ENCODE measurements around the gene CRYBG3.

The CRYBG3 gene

DNA sequence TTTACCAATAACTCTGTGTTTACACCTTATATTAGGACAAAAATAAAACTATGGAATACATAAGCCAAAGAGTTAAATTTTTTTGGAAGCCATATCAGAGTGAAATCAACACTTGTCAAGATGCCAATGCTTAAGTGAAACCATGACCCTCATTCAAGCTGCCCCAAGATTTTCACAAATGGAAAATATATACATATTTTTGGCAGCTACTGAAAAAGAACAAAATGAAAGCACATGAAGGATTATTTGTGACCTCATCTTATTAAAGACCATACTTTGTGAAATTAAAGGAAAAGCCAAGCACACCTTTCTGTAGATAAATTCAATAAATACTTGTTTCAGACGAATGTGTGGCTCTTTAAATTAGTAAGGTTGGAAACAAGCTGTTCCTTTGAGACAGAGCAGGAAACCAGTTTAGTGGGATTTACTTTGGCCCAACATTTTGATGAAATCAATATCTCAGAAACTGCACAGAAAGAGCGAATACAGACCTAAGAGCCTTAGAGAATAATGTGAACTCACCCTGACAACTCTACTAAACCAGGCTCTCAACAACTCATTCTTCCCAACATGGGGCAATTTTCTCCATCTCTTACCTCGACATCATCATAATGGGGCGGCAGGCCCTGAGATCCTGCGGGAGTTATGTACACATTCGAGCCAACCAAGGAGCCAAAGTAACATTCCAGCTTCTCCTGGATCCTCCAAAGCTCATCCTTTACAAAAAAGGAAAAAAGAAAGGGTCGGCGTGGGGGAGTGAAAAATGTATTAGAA is 139.4 kb downstream of the CRYBG3 start:
- H3K4me3 ChIP-seq (ENCODE audit: low read depth, low read length) = no peak overlapping the region
- no peak for DNase-seq (ENCODE audit: low read depth)
- TF ChIP-seq, protein P1, sequence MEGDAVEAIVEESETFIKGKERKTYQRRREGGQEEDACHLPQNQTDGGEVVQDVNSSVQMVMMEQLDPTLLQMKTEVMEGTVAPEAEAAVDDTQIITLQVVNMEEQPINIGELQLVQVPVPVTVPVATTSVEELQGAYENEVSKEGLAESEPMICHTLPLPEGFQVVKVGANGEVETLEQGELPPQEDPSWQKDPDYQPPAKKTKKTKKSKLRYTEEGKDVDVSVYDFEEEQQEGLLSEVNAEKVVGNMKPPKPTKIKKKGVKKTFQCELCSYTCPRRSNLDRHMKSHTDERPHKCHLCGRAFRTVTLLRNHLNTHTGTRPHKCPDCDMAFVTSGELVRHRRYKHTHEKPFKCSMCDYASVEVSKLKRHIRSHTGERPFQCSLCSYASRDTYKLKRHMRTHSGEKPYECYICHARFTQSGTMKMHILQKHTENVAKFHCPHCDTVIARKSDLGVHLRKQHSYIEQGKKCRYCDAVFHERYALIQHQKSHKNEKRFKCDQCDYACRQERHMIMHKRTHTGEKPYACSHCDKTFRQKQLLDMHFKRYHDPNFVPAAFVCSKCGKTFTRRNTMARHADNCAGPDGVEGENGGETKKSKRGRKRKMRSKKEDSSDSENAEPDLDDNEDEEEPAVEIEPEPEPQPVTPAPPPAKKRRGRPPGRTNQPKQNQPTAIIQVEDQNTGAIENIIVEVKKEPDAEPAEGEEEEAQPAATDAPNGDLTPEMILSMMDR (IDR thresholded peaks at IDR 0.05; ENCODE audit: low read depth, low read length) = no peak
- TF ChIP-seq POLR2A (IDR thresholded peaks at IDR 0.05; ENCODE audit: extremely low read depth, insufficient read length) (no peak), MYC (IDR thresholded peaks at IDR 0.05; ENCODE audit: low read depth, low read length) (no peak)
- TF ChIP-seq, protein P2, sequence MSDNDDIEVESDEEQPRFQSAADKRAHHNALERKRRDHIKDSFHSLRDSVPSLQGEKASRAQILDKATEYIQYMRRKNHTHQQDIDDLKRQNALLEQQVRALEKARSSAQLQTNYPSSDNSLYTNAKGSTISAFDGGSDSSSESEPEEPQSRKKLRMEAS (IDR thresholded peaks at IDR 0.05; ENCODE audit: low read depth, low read length) = no peak

DNA sequence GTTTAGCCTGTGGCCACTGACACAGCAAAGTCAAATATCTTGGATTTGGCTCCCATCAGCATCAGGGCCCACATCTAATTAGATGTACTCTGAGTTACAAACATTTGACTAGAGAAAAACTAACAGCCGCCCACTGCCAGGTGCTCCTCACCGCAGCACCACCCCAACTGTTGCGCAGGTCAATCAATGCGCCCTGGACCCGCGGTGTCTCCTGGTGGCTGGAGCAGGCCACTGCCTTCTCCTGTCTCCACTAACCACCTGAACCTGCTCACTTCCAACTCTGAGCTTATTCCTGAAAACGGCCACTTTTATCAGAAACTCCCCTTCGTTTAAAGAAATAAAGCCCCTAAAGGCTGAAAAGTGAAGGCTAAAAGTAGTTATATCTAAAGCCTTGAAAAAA is 146.2 kb downstream of the CRYBG3 start:
- TF ChIP-seq MYC (IDR thresholded peaks at IDR 0.05; ENCODE audit: low read depth, low read length) (no peak), POLR2A (IDR thresholded peaks at IDR 0.05; ENCODE audit: extremely low read depth, insufficient read length) (no peak)
- TF ChIP-seq, protein P1 (IDR thresholded peaks at IDR 0.05; ENCODE audit: low read depth, low read length) = no peak
- TF ChIP-seq, protein P2 (IDR thresholded peaks at IDR 0.05; ENCODE audit: low read depth, low read length) = no peak
- no peak overlapping the region for H3K4me3 ChIP-seq (ENCODE audit: low read depth, low read length)
- no peak for DNase-seq (ENCODE audit: low read depth)

DNA sequence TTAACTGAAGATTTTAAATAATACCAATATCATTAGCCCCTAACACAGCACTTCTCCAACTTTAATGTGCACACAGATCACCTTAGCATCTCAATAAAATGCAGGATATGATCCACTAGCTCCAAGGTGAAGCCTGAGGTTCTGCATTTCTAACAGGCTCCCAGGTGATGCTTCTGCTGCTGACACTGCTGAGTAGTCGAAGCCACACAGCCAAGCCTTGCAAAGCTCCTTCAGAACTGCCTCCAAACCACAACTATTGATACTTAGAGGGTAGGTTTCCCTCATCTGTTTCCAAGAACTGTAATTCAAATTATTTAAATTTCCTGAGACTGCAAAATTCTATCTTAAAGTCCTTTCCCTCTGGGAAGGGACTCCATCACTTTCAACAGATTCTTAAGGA is 146.6 kb downstream of the CRYBG3 start:
- no peak overlapping the region for H3K4me3 ChIP-seq (ENCODE audit: low read depth, low read length)
- TF ChIP-seq, protein P2 (IDR thresholded peaks at IDR 0.05; ENCODE audit: low read depth, low read length) = no peak
- no peak for TF ChIP-seq POLR2A (IDR thresholded peaks at IDR 0.05; ENCODE audit: extremely low read depth, insufficient read length)
- TF ChIP-seq, protein P1 (IDR thresholded peaks at IDR 0.05; ENCODE audit: low read depth, low read length) = no peak
- TF ChIP-seq MYC (IDR thresholded peaks at IDR 0.05; ENCODE audit: low read depth, low read length) = no peak
- DNase-seq (ENCODE audit: low read depth) = no peak

DNA sequence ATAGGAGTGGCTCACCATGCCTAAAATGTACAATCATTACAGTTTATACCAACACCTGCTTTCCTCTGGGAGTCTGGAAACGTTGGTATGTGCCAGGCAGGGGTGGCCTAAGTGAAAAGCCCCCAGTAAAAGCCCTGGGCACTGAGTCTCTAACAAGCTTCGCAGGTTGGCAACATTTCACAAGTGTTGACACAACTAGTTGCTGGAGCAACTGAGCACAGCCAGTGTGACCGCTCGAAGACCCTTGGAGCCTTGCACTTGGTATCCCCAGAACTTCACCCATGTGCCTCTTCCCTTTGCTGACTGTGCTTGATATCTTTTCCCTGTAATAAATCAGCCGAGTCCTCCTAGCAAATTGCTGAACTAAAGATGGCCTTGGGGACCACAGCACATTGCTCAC is 147.7 kb downstream of the CRYBG3 start:
- no peak for DNase-seq (ENCODE audit: low read depth)
- TF ChIP-seq, protein P2 (IDR thresholded peaks at IDR 0.05; ENCODE audit: low read depth, low read length) = no peak
- no peak overlapping the region for H3K4me3 ChIP-seq (ENCODE audit: low read depth, low read length)

DNA sequence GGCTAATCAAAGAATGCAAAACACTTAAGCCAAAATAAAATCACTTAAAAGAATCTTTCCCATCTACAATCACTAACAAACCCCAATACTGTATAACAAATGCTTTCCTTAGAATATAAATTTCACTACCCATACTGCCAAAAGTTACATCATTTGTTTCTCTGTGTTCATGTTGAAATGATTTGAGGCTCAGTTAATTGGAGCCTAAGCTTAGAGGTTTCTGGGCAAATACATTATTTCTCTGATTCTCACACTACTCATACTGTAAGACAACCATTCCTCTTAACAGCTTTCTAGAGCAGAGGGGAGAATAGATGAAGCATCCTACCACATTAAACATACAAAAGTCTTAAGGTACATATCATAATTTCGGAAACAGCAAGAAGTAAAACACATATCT is 148.3 kb downstream of the CRYBG3 start:
- H3K4me3 ChIP-seq (ENCODE audit: low read depth, low read length) = no peak overlapping the region
- DNase-seq (ENCODE audit: low read depth) = no peak
- TF ChIP-seq POLR2A (IDR thresholded peaks at IDR 0.05; ENCODE audit: extremely low read depth, insufficient read length) (no peak), MYC (IDR thresholded peaks at IDR 0.05; ENCODE audit: low read depth, low read length) (no peak)
- TF ChIP-seq, protein P1 (IDR thresholded peaks at IDR 0.05; ENCODE audit: low read depth, low read length) = no peak
- TF ChIP-seq, protein P2 (IDR thresholded peaks at IDR 0.05; ENCODE audit: low read depth, low read length) = no peak

DNA sequence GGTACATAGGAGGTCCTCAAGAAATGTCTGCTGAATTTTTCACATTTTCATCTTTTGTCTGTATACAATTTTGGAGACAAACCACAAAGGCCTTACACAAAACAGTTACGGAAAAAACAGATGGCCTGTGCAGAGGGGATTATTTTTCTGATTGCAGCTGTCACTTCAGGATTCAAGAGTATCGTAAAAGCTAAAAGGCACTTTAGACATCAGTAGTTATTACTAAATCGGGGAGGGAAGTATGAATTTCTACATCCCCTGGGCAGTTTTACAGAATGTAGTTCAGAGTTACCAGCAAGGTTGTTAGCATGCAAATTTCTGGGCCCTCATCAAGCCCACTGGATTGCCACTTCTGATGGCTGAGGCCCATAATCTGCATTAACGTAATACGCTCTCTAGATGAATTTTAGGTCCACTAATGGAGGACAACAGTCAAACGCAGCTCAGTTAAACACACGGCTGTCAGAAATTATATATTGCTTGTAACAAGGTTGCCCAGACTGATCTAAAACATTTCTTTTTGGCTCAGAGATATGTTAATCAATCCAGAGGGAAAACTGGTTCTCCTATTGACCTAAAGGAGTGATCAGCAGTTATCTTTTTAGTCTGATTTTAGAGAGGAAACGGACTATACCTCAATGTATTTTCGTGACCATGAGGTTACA is 149.3 kb downstream of the CRYBG3 start:
- TF ChIP-seq POLR2A (IDR thresholded peaks at IDR 0.05; ENCODE audit: extremely low read depth, insufficient read length) (no peak), MYC (IDR thresholded peaks at IDR 0.05; ENCODE audit: low read depth, low read length) (no peak)
- TF ChIP-seq, protein P2 (IDR thresholded peaks at IDR 0.05; ENCODE audit: low read depth, low read length) = no peak
- TF ChIP-seq, protein P1 (IDR thresholded peaks at IDR 0.05; ENCODE audit: low read depth, low read length) = no peak
- DNase-seq (ENCODE audit: low read depth) = peak; percentile 25
- peak overlapping the region; percentile 76 for H3K4me3 ChIP-seq (ENCODE audit: low read depth, low read length)
